GM10248 (cell line): ENCODE measurements around the gene DRD4.

Experiments
- CTCF ChIA-PET: fragments of 300-600 bp; sonication (Branson Sonifier 250); formaldehyde crosslinking; extraction: SDS; loops from one replicate; lab custom pipeline; 2021; ENCODE audit warnings: antibody characterized with exemption; lab: Yijun Ruan, JAX
- POLR2A ChIA-PET: fragments of 350-650 bp; sonication (Branson Sonifier 250); formaldehyde crosslinking; extraction: SDS; loops from one replicate; lab custom pipeline; 2020; ENCODE audit warnings: antibody characterized with exemption; lab: Yijun Ruan, JAX
- DNase-seq: peaks from one replicate; pipeline ENCODE4 v3.0.0; 2012; ENCODE audit errors: extremely low spot score
- TF ChIP-seq, protein P1 (sequence below): IDR thresholded peaks from 2 replicates; pipeline ENCODE4 v1.5.1; 2012; ENCODE audit warnings: mild to moderate bottlenecking, low read depth; ENCODE audit errors: extremely low read depth, missing control alignments, control extremely low read depth

The DRD4 gene

DNA sequence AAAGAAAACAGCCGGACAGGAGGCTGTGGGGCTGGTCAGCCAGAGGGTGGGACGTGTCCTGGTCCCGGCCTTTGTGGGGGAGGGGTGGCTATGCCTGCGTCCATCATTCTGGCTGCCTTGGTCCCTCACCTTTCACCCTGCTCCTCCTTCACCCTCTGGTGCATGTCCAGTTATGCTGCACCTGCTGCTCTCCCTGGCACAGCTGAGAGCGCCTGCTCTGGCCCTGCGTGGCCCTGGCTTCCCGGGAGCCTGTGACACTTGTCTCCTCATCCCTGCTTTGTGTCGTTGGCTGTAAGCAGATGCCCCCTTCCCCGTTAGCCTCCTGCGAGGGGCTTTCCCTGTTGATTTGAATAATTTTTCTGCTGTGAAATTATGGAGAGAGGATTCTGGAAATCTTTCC is 44.2 kb upstream of the DRD4 start:
- TF ChIP-seq, protein P1, sequence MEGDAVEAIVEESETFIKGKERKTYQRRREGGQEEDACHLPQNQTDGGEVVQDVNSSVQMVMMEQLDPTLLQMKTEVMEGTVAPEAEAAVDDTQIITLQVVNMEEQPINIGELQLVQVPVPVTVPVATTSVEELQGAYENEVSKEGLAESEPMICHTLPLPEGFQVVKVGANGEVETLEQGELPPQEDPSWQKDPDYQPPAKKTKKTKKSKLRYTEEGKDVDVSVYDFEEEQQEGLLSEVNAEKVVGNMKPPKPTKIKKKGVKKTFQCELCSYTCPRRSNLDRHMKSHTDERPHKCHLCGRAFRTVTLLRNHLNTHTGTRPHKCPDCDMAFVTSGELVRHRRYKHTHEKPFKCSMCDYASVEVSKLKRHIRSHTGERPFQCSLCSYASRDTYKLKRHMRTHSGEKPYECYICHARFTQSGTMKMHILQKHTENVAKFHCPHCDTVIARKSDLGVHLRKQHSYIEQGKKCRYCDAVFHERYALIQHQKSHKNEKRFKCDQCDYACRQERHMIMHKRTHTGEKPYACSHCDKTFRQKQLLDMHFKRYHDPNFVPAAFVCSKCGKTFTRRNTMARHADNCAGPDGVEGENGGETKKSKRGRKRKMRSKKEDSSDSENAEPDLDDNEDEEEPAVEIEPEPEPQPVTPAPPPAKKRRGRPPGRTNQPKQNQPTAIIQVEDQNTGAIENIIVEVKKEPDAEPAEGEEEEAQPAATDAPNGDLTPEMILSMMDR, result no peak
- ChIA-PET POLR2A (no interaction called here), CTCF (no interaction called here)
- no peak for DNase-seq

DNA sequence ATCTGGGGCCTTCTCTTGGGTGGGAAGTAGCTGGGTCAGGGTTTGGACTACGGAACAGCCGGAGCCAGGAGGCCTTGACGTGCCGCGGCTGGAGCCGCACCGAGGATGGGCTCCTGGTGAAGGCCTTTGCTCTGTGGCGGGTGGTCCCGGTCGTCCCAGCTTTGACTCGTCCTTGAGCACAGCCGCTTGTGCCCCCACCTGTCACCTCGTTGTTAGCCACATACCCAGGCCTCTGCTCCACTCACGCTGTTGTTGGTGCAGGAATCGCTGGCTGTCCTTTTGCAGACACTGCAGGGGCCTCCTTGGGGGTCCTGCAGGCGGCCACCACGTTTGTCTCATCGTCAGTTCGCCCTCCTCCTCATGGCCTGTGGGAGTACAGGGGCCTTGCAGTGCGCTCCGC is 43.7 kb upstream of the DRD4 start:
- TF ChIP-seq, protein P1, result no peak
- DNase-seq, result no peak
- ChIA-PET CTCF (no interaction called here), POLR2A (no interaction called here)

DNA sequence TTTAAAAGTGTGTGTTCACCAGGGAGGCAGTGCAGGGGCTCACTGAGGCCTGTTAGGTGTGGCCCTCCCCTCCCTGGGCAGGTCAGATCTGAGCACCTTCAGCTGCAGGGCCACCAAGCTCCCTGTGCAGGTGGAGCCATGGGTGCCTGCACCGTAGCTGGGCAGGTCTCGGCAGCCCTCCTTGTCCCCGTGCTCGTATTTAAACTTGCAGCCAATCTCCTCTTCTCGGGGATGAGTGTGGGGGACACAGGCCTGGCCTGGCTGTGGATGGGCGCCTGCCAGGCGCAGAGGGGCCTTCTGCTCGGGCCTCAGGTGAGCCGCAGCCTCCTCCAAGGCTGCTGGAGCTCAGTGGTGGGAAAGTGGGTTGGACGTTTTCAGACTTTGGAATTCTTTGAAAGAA is 41.7 kb upstream of the DRD4 start:
- DNase-seq, result no peak
- ChIA-PET POLR2A (interaction anchor here (0.6 kb wide), 1 partner anchor 11 kb away, joined by 10 read pairs; no protein-coding TSS in a partner anchor), CTCF (no interaction called here)
- TF ChIP-seq, protein P1, result no peak

- no peak for DNase-seq
- TF ChIP-seq, protein P1, result no peak
- ChIA-PET POLR2A (no interaction called here), CTCF (no interaction called here)
Observed at GRCh38 chr11:596374-596773, 40.7 kb upstream of the DRD4 start.

- CTCF ChIA-PET, result no interaction called here
- TF ChIP-seq, protein P1, result no peak
- no peak for DNase-seq
- POLR2A ChIA-PET, result no interaction called here
Observed at GRCh38 chr11:597166-597725, 39.8 kb upstream of the DRD4 start.

- TF ChIP-seq, protein P1, result no peak
- POLR2A ChIA-PET, result no interaction called here
- CTCF ChIA-PET, result no interaction called here
- DNase-seq, result no peak
Observed at GRCh38 chr11:598005-598680, 38.9 kb upstream of the DRD4 start.
